GM13977 (cell line): ENCODE data around the gene UPK2.
A peak's percentile ranks its signal among the peaks of the same experiment; 100 is the strongest.

Experiments
- DNase-seq: peaks from one replicate; pipeline ENCODE4 v3.0.0; 2012; ENCODE audit warnings: low spot score
- CTCF ChIP-seq: IDR thresholded peaks from 2 replicates; pipeline ENCODE4 v1.5.1; 2012; ENCODE audit warnings: mild to moderate bottlenecking, control low read depth; ENCODE audit not compliant: insufficient read depth; ENCODE audit errors: extremely low read depth, missing control alignments
- in situ Hi-C: fragments of 300-500 bp; cut with MboI; formaldehyde crosslinking; loops from one replicate; pipeline ENCODE4 v1.12.0; 2022; ENCODE audit warnings: low sequenced_read_pairs, low pct_unique_long_range_greater_than_20kb, mixed read lengths, inconsistent platforms; ENCODE audit not compliant: unreplicated experiment

The UPK2 gene

DNA sequence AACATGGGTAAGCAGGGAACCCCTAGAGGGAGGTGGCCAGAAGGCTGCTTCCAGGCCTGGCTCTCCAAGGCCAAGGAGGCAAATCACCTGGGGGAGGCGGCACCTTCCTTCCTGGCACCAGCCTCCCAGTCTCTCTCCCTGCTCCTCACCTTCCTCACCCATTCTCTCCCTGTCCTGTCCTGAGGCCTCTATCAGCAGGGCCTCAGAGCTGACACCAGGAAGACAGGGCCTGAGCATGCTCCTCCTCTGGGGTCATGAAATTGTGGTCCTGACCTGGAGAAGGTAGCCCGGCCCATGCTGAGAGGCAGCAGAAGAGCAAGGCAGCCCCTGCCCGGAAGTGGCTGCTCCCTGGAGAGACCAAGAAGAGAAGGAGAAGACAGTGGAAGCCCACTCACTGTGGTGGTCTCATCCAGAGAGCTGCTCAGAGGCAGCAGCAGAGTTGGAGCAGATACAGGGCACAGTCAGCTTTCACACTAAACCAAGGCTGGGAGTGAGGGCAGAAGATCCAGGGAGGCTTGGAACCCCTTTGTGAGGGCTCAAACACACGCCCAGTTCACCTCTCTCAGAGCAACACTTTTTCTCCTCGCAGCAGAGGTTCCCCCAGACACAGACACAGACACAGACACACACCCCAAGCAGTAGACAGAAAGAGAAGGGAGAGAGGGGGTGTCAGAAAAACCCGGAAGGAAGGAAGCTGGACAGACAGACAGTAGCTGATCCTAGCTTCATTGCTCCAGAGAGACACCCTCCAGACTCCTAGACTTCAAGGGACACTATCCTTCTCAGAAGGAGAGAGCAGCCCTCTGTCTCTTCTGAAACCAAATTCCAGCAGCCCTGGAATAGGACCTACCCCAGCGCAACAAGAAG is 32.1 kb upstream of the UPK2 start:
- TF ChIP-seq CTCF: no peak
- in situ Hi-C loops: no loop called here
- DNase-seq: no peak

DNA sequence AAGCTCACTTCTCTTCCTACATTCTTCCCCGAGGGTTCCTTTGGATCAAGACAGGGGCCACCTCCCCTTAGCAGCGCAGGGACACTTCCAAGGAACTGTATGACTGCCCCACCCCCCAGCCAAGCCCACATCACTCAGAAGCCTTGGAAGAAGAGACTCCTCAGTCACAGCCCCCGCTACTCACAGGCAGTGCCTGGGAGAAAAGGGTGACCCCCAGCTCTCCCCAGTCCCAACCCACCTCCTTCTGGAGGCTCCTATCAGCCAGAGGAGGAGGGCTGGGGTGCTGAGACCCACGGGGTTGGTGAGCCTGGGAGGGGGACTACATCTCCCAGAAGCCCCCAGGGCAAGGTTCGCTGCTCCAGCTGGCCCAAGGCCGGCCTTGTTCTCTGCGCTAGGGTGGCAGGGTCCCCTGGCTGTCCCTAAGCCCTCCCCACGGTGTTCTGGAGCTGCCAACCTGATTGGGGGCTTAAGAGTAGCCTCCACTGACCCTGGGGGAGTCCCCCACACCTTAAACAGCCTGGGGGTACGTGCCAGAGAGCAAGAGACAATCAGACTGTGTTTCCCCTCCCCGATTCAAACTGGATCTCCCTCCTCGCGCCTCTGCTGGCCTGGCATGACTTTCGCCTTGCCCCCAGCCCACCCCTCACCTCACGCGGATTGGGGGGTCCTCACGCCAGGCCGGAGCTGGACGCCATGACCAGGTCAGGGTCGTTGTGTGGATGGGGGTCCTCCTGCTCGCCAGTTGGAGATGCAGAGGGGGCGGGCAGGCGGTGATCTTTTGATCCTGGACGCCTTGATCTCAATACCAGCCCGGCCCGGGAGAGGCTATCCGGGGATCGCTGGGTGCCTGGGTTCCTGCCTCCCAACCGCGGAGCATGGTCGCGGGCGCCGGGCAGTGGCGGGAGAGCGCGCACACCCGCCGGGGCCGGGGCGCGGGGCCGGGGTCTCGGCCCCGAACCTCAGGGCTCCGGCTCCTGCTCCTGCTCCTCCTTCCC is 31.2 kb upstream of the UPK2 start:
- DNase-seq: peak; percentile 87
- in situ Hi-C loops: loop anchor here (25.0 kb wide), 1 partner anchor 238 kb away; the partner anchor contains the start of gene TREH
- no peak for TF ChIP-seq CTCF

DNA sequence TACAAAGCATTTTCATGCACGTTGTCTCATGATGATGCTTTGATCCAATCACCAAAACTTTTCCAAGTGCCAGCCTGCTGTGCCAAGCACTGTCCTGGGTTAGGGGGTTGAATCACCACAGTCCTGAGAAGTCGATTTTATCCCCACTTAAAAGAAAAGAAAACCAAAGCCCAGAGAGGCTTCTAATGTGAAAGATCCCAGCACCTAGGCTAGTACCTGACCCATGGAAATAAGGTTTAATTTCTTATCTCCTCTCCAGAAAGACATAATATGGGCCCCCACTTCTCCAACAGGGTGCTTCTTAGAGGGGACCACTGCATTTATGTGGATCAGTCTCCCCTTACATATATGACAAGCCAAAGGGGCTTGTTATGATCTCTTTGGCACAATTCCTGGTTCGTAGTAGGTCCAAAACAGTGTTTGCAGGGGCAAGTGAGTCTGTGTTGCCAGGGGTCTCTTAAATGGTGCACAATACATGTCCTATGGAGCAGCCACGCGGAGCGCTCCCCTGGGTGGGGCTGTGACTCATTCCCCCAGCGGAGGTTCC is 28.5 kb upstream of the UPK2 start:
- no peak for TF ChIP-seq CTCF
- in situ Hi-C loops: loop anchor here (25.0 kb wide), 1 partner anchor 240 kb away; the partner anchor contains the start of gene TREH
- DNase-seq: no peak

DNA sequence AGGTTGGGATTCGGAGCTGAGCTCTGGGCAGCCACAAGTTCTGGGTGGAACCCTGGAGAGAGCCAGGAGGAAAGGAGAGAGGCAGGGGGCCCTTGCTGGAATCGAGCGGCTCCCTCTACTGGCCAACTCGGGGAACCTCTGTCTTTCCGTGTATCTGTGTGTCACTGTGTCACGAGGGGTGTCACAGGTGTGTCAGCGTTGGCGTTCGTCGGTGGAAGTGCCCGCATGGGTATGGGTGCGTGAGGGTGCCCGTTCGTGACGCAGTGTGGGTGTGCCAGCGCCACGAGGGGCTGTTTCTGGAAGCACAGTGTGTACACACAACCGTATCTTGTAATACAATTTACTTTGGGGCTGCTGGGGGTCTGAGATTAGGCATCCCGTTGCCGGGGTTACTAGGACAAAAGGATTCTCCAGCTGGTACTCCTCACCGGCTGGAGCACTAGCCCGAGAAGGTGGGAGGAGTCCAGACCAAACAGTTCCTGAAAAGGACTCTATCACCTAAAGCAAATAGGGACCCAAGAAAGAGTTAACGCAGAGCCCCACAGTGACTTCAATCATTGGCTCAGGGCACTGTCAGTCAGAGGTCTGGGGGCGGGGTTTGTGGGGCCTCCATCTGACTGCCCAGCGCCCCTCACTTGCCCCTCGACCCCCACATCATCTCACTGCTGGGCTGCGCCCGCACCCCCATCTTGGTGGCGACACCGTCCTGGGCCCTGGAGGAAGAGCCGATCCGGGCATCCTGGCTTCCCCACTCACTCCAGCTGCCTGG is 27.8 kb upstream of the UPK2 start:
- in situ Hi-C loops: loop anchor here (25.0 kb wide), 1 partner anchor 241 kb away; the partner anchor contains the start of gene TREH
- DNase-seq: peak; percentile 95
- peak; percentile 88 for TF ChIP-seq CTCF

DNA sequence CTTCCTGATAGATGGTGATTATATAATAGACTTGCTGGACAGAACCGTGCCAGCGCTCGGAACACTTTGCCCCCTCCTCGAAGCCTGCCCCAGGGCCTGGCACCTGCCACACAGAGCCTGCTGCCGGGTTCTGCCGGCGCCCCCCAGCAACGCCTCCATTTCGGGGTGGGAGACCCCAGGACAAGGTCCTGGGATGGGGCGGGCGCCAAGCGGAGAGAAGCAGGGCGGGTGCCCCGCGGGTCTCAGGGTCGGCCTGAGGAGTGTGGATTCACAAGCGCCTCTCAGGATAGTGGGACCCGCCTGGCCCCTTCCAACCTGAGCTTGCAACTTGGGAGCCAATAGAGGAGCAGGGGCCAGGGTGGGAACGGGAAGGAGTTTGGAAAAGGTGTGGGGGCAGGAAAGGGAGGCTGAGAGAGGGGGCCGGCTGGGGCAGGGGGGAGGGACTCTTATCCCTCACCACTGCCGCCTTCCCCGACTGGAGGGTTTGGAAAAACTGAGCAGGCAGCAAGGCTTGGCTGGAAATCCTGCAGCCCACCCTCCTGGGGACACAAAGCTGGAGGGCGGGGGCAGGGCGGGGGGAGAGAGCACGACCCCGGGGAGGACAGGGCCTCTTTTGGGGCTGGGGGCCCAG is 27.1 kb upstream of the UPK2 start:
- DNase-seq: no peak
- in situ Hi-C loops: loop anchor here (25.0 kb wide), 1 partner anchor 242 kb away; the partner anchor contains the start of gene TREH
- no peak for TF ChIP-seq CTCF
